NCI-H69 (cell line): ENCODE data around the gene RXFP4.
A peak's percentile ranks its signal among the peaks of the same experiment; 100 is the strongest.
"Not testable (repeated sequence)": the region's sequence is repeated elsewhere in the genome, so short reads cannot be mapped to it uniquely, and the experiment has no call there.

Experiments
- DNase-seq: peaks from one replicate; lab custom pipeline; 2025; lab: John Stamatoyannopoulos, UW

RXFP4 gene

DNA sequence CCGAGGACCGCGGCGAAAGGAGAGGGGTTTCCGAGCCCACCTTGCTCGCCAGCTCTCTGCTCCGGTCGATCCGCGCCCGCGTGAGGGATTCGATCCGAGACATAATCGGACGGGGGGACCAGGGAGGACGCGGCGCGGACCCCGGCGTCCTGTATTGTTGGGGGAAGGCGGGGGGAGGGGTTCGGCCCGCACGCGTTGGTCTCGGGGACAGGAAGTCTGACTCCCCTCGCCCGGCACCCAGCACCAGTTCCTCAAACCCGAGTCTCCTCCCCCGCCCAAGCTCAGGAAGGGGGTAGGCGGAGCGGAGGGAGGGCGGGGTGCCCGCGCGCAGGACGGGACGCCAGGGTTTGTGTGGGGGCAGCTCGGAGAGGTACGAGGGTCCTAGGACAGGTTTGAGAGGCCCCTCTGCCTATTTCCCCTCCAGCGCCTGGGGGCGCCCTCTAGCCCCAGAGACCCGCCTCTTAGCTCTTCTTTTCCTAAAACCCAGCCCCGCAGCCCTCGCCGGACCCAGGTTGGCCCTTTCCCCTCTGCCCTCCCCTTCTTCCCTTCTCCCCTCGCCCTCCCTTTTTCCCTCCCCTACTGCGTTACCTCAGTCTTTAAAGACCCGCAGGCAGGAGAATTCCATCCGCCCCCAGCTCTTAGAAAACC lies 37.0 kb downstream of the RXFP4 start, which contains the start of gene ARHGEF2:
Gene ARHGEF2, minus strand, starts transcription at position 223 of the 648 bp plus-strand sequence. Its CDS starts 120 bp downstream, at position 103.
- peak; percentile 89 for DNase-seq

DNA sequence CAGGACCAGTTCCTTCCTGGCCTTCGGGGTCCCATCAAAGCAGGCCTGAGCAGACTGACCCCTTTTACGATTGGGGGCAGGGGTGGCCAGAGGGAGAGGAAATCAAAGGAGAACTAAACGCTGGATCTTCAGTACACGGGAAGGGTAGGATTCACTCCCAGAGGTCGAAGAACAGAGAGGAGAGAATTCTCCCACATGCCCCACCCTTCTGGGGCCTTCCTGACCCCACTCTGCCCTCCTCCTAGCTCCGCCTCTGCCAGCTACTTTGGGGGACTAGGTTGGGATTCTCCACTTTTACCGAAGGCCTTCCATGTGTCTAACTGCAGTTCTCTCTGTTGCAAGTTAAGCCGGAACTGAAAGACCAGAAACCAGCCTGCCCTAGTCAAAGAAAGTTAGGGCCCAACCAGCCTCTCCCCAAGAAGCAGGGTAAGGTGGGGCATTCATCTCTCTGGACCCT lies 37.6 kb downstream of the RXFP4 start:
- no peak for DNase-seq

DNA sequence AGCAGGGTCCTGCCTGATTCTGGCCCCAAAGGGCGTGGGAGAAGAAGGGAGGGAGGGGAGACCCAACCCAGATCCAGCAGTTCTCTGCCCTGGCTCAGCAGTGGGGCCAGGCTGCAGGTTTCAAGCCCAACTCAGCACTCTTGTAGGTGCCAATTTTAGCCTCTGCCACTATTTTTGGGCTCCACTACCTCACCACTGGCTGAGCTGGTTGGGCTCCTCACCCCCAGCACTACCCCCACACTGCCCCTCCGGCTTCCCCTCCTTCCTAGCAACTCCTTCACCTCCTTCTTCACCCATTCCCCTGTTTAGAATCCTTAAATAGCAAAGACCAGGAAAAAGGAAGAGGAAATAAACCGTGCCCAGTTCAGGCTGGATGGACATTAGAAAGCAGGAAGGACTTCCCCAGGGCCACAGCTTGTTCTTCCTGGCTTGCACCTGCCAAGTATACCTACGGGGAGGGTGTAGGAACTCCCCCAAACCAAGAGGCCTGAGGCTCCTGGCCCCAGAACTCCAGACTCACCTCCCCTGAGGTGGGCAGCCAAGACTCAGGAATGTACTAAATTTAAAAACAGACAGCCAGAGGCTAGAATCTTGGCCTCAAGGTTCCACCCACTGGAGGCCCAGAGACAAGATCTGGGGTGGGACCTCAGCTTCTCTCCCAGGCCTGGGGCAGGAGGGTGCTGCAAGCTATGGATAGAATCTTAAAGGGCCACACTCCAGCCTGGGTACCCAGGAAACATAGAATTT lies 38.3 kb downstream of the RXFP4 start:
- no peak for DNase-seq

DNA sequence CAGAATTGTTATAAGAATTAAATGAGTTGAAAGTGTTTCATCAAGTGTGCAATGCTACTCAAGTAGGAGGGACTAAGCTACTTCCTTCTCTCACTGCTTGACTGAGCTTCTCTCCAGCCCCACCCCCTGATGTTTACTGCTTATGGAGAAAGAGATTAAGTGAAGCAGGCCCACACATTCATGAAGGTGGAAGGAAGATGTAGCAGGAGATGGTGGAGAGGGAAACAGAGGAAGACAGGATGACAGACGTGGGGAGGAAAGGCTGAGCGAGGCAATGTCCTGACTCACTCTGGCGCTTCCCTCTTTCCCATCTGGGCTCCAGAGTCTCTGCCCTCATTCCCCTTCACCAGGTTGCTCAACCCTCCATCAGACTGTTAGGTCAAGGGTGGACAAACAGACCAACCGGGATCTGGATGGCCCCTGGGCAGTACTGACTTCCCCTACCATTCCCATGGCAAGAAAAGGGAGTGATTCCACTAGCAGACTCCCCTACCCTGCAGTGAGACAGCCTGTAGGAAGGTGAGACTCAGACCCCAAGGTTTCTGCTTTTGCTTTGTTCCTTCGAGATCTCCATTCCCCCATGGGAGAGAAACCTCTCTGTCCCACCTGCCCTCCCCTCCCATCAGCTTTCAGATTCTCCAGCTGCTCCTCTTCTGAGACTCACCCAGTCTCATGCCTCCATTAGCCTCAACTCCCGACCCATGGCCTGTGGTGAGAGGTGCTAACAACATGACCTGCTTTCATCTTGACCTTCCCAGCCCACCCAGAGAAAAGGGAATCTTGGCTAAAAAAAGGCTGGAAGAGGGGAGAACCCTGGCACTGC lies 40.0 kb downstream of the RXFP4 start:
- no peak for DNase-seq

DNA sequence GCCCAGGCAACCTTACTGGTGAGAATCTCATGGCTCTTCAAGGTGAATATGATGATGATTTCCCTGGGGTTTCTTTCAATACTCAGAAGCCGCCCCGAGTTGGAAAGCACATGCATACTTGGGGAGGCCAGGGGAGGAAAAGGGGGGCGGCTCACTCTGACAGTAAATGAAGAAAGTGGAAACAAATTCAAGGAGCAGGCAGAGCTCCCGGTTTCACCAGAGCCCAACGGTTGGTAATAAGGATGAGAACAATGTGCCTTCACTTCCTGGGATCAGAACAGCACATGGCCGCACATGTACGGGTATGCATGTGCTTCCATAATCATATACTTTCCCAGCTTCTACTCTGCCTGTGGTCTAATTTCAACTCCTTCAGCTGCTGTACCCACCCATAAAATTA lies 40.7 kb downstream of the RXFP4 start:
- DNase-seq = no peak

DNA sequence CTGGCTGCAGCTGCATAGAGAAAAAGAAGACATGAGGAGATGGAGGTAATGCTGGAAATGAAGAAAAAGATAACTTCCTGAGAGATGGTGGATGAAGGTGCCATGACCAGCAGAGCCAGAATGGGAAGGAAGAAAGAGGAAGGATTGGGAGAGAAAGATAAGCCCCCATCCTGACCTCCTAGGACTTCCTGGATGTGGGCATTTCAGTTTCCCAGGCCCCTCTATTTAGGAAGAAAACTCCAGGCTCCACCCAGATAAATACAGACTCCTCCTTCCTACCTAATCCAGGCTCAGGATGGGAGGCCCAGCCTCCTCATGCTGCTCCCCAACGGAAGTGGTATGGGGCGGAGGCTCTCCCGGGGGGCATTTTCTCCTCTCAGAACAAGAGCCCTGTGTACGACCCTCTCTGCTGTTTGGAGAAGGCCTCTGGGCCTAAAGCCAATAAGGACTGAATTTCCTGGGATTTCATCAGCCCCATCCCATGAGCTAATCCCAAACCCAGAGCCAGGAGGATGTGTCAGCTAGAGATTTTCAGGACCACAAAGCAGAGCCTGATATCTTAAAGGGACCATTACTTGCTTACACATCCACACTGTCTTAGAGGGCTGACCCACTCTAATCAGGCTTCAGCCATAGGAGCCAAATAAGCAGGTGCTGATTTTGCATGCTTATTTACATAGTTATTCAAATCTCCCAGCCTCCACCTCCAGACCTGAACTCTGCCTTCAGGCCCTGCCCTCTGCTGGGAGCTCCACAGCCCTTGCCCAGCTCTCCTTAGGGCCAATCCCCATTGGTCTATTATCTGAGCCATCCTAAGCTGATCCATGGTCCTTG lies 42.0 kb downstream of the RXFP4 start:
- peak; percentile 87 for DNase-seq

DNA sequence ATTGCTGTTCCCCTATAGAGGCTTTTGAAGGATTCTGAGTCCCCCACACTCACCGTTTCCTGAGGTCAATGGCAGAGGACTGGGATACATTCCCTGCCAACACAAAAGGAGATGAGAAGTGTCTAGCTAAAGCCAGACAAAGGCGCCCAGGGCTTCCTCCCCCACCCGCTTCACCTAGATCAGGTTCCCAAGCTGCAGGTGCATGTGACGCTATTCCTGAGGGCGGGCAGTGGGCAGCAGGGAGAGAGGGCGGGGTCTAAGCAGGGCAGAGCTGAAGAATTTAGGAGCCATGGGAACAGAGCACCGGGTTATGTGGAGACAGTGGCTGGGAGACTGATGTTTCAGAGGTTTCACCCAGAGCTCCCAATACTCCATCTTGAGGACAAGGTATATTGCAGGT lies 42.9 kb downstream of the RXFP4 start:
- DNase-seq = peak; percentile 82

DNA sequence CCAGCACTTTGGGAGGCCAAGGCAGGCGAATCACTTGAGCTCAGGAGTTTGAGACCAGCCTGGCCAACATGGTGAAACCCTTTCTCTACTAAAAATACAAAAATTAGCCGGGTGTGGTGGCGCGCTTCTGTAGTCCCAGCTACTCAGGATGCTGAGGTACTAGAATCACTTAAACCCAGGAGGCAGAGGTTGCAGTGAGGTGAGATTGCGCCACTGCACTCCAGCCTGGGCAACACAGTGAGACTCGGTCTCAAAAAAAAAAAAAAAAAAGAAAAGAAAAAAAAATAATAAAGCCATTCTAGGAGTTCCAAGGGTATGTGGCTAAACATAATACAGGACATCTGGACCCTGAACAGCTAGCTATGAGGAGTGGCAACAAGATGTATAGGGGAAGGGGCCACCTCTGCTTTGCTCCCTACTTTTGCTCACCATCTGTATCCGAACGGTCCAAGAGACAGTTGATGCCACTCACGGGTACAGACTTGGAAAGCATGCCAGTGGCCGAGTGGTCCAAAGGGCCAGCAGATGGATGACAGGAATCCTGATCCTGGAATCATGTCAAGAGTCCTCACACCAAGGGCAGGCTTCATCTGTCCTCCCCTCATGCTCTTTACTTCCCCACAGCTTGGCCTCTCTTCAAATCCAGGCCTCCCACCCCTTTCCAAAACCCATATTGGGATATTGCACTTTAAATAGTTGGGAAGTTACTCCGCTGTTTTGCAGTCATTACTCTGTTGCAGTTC lies 43.6 kb downstream of the RXFP4 start:
- not testable (repeated sequence) for DNase-seq

DNA sequence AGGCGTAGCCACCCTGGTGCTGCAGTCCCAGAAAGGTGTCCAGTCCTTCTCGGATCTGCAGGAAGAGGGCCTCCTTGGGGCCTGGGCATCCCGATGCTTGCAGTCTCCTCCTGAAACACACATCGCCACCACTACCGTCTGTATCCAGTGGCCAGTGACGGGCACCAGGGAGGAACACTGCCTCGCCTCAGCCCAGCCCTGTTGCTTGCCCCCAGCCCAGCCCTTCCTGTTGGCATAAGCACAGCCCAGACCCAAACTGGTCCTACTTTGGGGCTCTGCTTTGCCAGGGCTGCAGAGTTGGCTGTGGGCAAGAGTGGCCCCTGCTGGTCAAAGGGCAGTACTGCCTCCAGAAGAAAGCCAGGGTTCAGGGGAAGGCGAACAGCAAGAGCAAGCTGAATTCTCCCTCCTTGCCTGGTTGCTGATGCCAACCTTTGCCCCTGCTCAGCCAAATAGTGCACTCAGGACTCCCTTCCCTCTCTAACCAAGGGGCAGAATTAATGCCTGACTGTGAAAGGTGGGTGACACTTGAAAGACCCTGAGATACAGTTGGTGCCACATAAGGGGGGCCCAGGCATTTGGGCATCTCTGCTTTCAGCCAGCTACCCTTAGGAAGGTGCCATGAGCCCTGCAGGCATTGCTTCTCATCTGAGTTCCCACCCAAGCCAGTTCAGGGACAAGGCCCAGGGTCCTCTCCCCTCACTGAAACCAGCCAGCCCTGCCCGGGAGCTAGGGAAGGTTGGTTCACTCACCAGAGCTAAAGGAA lies 48.0 kb downstream of the RXFP4 start:
- DNase-seq = peak; percentile 74

DNA sequence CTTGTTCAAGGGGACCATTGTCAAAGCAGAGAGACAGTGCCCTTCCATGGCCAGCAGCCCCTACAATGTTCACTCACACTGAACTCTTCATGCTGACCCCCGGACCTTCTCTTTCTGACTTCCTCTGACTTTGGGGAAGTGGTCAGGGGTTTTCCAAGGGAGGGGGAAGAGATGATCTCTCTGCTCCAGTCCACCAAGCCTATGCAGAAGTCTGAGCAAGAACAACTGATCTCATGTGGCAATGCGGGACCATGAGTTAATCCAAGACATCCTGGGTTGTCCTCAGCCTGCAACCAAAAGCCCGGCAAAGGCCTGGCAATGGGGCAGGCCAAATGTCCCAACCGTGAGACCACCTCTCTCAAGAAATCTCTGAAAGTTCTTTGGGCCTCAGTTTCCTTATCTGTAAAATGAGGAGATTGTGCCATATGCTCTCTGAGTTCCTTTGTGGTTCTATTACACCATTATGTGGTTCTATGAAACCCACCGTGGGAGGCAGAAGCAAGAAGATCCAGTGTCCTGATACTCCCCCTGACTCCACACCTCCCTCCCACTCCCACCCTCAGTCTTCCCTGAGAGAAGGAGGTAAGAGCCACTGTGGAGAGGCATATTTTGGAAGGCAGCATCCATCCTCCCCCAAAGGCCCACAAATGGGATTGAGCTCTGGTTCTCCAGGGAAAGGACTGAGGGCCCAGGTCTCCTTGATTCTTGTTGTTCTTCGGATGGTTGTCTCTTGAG lies 48.7 kb downstream of the RXFP4 start:
- no peak for DNase-seq
